Breast epithelium (tissue), 3 donors: ENCODE measurements around the gene SCPEP1.

Source experiments
- POLR2A ChIP-seq: fragments of 450-650 bp; IDR thresholded peaks from one replicate; pipeline ENCODE4 v1.6.1; 2016; ENCODE audit warnings: antibody characterized with exemption, mild to moderate bottlenecking, moderate library complexity
- POLR2AphosphoS5 ChIP-seq, 3 donors: sonication (generic); formaldehyde crosslinking; IDR thresholded peaks; one replicate each; pipeline ENCODE4 v1.6.1; 2017; ENCODE audit warnings: antibody characterized with exemption in 3 of 3
- TF ChIP-seq, protein P1 (sequence below), 3 donors: fragments of 450-650 bp; IDR thresholded peaks; one replicate each; pipeline ENCODE4 v1.5.1; 2016 to 2017; ENCODE audit warnings: antibody characterized with exemption in 3 of 3, mild to moderate bottlenecking in 3 of 3, moderate library complexity in 3 of 3

DNA sequence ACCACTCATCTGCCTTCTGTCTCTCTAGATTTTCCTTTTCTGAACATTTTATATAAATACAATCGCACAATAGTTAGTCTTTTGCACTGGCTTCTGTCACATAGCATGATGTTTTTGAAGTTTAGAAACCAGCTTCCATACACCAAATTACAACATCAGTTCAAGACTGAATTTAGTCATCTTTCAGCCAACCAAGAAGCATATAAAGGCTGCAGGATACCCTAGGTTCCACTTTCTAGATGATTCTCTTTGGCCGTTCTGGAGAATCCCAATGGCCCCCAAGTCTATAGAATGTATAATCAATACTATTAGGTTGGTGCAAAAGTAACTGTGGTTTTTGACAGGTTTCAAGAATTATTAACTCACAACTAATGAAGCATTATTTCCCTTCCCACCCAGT lies 19.4 kb downstream of the SCPEP1 start:
- TF ChIP-seq, protein P1, sequence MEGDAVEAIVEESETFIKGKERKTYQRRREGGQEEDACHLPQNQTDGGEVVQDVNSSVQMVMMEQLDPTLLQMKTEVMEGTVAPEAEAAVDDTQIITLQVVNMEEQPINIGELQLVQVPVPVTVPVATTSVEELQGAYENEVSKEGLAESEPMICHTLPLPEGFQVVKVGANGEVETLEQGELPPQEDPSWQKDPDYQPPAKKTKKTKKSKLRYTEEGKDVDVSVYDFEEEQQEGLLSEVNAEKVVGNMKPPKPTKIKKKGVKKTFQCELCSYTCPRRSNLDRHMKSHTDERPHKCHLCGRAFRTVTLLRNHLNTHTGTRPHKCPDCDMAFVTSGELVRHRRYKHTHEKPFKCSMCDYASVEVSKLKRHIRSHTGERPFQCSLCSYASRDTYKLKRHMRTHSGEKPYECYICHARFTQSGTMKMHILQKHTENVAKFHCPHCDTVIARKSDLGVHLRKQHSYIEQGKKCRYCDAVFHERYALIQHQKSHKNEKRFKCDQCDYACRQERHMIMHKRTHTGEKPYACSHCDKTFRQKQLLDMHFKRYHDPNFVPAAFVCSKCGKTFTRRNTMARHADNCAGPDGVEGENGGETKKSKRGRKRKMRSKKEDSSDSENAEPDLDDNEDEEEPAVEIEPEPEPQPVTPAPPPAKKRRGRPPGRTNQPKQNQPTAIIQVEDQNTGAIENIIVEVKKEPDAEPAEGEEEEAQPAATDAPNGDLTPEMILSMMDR (IDR thresholded peaks at IDR 0.05): no peak
- TF ChIP-seq POLR2A: no peak
- no peak for TF ChIP-seq POLR2AphosphoS5 (IDR thresholded peaks at IDR 0.05)
